Gastroesophageal sphincter (tissue), 3 donors: ENCODE data around the gene PARN.

Source experiments
- CTCF ChIP-seq, 4 experiments: fragments of 200-600 bp in 2 of 4; fragments of 450-650 bp in 2 of 4; sonication (generic) in 1 of 4; IDR thresholded peaks; one replicate each; pipeline ENCODE4 v1.5.1; 2017 to 2019; ENCODE audit warnings: antibody characterized with exemption in 4 of 4, mild to moderate bottlenecking in 2 of 4, moderate library complexity in 2 of 4
- POLR2A ChIP-seq, 2 donors: fragments of 450-650 bp; IDR thresholded peaks; one replicate each; pipeline ENCODE4 v1.6.1; 2017; ENCODE audit warnings: antibody characterized with exemption in 2 of 2, mild to moderate bottlenecking in 2 of 2, moderate library complexity in 1 of 2
- POLR2AphosphoS5 ChIP-seq: sonication (generic); formaldehyde crosslinking; IDR thresholded peaks from one replicate; pipeline ENCODE4 v1.6.1; 2017; ENCODE audit warnings: antibody characterized with exemption

- TF ChIP-seq CTCF (IDR thresholded peaks at IDR 0.05) (no peak), POLR2AphosphoS5 (no peak), POLR2A (IDR thresholded peaks at IDR 0.05) (no peak)
These were observed 54.0 kb downstream of the PARN start for GRCh38 chr16:14576069-14576468.
